ENCODE results near the gene HYAL2. TPM values are rescaled to one million over a fixed set of nuclear protein-coding genes. Genes with fewer than 3 reads are reported as not detected.

HYAL2 gene
- total RNA-seq, 1 experiment from 2014 or later = 12.6 TPM

DNA sequence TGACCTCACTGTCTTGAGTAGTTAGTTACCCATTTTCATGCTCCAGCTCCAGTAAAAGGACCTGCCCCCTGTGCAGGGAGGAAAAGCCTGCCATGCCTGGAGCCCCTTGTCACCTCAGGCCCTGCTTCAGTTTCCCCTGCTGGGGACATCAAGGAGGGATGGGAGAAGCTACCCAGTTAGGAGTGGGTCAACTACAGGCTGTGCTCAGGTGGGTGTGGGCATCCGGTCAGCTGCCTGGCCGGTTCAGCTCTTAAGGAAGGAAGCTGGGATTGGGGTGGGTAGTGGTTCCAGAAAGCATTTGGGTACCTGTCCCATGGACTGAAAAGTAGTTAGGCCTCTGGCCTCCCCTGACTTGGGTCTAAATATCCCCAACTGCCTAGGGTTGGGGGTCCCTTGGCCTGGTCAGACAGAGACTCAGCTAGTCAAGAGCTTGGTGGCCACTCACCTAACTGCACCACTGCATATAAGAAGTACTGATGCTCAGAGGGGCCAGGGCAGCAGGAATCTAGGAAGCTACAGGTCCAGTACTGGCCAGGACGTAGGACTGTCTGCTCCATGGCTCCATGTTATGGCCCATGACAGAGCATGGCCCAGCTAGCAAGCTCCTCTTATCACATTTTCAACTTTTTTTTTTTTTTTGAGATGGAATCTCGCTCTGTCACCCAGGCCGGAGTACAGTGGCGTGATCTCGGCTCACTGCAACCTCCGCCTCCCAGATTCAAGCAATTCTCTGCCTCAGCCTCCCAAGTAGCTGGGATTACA is 43.1 kb downstream of the HYAL2 start:
- Mint-ChIP-seq H3K27ac (ENCODE audit: low read depth, unreplicated experiment) (no peak overlapping the region), H3K9me3 (ENCODE audit: unreplicated experiment) (no peaks in the 10 kb centered on the region), H3K4me3 (ENCODE audit: unreplicated experiment) (no peak overlapping the region), H3K36me3 (ENCODE audit: insufficient read depth, unreplicated experiment) (peaks cover 18% of the 10 kb centered on the region), H3K27me3 (ENCODE audit: insufficient read depth, unreplicated experiment) (no peaks in the 10 kb centered on the region), H3K4me1 (ENCODE audit: insufficient read depth, unreplicated experiment) (peaks cover 4% of the 10 kb centered on the region)
- DNase-seq (ENCODE audit: unreplicated experiment) = no peak
- CTCF ChIA-PET = interaction anchor here (0.7 to 1.7 kb wide), 5 partner anchors 10 to 54 kb away, joined by 4 to 8 read pairs (median 5); no protein-coding TSS in a partner anchor
- intact Hi-C loops (cut with micrococcal nuclease) = no loop called here
- TF ChIP-seq, protein P1, sequence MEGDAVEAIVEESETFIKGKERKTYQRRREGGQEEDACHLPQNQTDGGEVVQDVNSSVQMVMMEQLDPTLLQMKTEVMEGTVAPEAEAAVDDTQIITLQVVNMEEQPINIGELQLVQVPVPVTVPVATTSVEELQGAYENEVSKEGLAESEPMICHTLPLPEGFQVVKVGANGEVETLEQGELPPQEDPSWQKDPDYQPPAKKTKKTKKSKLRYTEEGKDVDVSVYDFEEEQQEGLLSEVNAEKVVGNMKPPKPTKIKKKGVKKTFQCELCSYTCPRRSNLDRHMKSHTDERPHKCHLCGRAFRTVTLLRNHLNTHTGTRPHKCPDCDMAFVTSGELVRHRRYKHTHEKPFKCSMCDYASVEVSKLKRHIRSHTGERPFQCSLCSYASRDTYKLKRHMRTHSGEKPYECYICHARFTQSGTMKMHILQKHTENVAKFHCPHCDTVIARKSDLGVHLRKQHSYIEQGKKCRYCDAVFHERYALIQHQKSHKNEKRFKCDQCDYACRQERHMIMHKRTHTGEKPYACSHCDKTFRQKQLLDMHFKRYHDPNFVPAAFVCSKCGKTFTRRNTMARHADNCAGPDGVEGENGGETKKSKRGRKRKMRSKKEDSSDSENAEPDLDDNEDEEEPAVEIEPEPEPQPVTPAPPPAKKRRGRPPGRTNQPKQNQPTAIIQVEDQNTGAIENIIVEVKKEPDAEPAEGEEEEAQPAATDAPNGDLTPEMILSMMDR (IDR thresholded peaks at IDR 0.05; ENCODE audit: unreplicated experiment) = no peak
- POLR2A ChIA-PET = interaction anchor here (0.5 to 2.1 kb wide), 3 partner anchors 13 to 35 kb away, joined by 3 to 7 read pairs (median 3); partner anchors contain the start of gene IFRD2
- no TSS peak for BruUV-seq (replicated peaks)

DNA sequence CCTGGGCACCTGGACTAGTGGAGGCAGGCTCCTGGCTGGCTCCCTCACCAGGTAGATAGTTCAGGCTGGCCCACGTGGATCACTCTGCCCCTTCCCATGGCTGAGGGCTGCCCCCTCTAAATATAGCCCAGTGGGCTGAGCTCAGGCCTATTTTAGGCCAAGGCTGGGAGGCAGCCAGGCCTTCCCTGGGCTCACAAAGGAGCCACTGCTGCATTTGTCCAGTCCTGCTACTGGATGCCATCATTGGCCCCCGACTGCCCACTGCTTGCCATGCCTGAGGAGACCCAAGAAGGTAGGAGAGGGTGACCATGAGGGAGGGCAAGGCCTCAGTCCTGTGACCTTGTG is 43.7 kb downstream of the HYAL2 start, which contains the start of gene LSMEM2:
TSS of gene LSMEM2 (plus strand) at position 208 of the 345 bp plus-strand sequence. CDS start at position 235, 27 bp downstream.
- intact Hi-C loops (cut with micrococcal nuclease) = no loop called here
- Mint-ChIP-seq H3K27ac (ENCODE audit: low read depth, unreplicated experiment) (no peak within 1 kb of the TSS), H3K27me3 (ENCODE audit: insufficient read depth, unreplicated experiment) (no peaks in the 10 kb centered on the region), H3K9me3 (ENCODE audit: unreplicated experiment) (no peaks in the 10 kb centered on the region), H3K4me1 (ENCODE audit: insufficient read depth, unreplicated experiment) (peaks cover 9% of the 10 kb centered on the region), H3K4me3 (ENCODE audit: unreplicated experiment) (no peak within 1 kb of the TSS), H3K36me3 (ENCODE audit: insufficient read depth, unreplicated experiment) (peaks cover 14% of the 10 kb centered on the region)
- TF ChIP-seq, protein P1 (IDR thresholded peaks at IDR 0.05; ENCODE audit: unreplicated experiment) = no peak
- DNase-seq (ENCODE audit: unreplicated experiment) = no peak
- CTCF ChIA-PET = interaction anchor here (0.7 to 1.4 kb wide), 5 partner anchors 10 to 87 kb away, joined by 3 to 5 read pairs (median 4); no protein-coding TSS in a partner anchor
- POLR2A ChIA-PET = interaction anchor here (0.5 to 2.1 kb wide), 3 partner anchors 13 to 35 kb away, joined by 3 to 7 read pairs (median 3); partner anchors contain the start of gene IFRD2
- no TSS peak for BruUV-seq (replicated peaks)

DNA sequence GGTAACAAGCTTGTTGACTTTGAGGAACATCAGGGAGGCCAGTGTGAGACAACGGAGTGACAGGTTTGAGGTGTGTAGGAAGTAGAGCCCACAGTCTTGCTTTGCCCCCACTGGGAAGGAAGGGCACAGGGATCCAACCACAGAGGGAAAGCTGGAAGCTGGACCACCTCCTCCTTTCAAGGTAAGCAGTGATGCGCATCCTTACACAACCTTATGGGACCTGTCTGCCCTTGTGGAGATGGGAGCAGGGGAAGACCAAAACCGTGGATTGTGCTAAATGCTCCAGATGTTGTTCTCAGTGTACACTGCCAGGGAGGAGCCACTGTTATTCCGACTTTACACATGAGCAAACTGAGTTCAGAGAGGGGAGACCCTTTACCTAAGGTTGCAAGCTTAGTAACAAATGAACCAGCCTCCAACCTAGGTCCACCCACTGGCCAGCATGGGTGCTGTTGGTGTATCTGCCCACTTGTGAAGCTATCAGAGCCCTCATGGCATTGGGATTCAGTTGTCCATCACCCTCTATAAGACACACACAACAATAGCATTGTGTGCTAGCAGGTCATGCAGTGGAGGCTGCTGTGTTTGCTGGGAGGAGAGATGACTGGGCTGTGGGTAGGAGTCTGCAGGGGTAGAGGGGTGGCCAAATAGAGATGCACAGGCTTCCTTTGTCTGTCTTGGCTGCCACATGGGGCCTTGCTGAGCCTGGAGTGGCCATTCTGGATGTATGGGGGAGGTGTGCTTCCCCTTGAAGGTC is 44.2 kb downstream of the HYAL2 start:
- Mint-ChIP-seq H3K27me3 (ENCODE audit: insufficient read depth, unreplicated experiment) (no peaks in the 10 kb centered on the region), H3K4me1 (ENCODE audit: insufficient read depth, unreplicated experiment) (peaks cover 9% of the 10 kb centered on the region), H3K9me3 (ENCODE audit: unreplicated experiment) (no peaks in the 10 kb centered on the region), H3K27ac (ENCODE audit: low read depth, unreplicated experiment) (no peak overlapping the region), H3K36me3 (ENCODE audit: insufficient read depth, unreplicated experiment) (peaks cover 14% of the 10 kb centered on the region), H3K4me3 (ENCODE audit: unreplicated experiment) (no peak overlapping the region)
- POLR2A ChIA-PET = interaction anchor here (1.1 to 2.1 kb wide), 2 partner anchors 14 to 18 kb away, joined by 3 to 7 read pairs; partner anchors contain the start of gene IFRD2
- no TSS peak for BruUV-seq (replicated peaks)
- no peak for DNase-seq (ENCODE audit: unreplicated experiment)
- CTCF ChIA-PET = interaction anchor here (0.7 to 1.3 kb wide), 5 partner anchors 14 to 294 kb away, joined by 3 to 4 read pairs (median 4); partner anchors contain the start of genes HYAL3 and NAA80
- TF ChIP-seq, protein P1 (IDR thresholded peaks at IDR 0.05; ENCODE audit: unreplicated experiment) = no peak
- intact Hi-C loops (cut with micrococcal nuclease) = no loop called here

DNA sequence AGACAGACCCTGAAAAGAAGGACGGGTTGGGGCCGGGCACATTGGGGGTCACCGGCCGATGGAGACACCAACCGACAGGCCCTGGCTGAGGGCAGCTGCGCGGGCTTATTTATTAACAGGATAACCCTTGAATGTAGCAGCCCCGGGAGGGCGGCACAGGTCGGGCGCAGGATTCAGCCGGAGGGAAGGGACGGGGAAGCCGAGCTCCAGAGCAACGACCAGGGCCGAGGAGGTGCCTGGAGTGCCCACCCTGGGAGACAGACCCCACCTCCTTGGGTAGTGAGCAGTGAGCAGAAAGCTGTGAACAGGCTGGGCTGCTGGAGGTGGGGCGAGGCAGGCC is 45.8 kb downstream of the HYAL2 start:
- no peaks in the 10 kb centered on the region for H3K27me3 Mint-ChIP-seq (ENCODE audit: insufficient read depth, unreplicated experiment)
- no peaks in the 10 kb centered on the region for H3K9me3 Mint-ChIP-seq (ENCODE audit: unreplicated experiment)
- peaks cover 14% of the 10 kb centered on the region for H3K4me1 Mint-ChIP-seq (ENCODE audit: insufficient read depth, unreplicated experiment)
- peaks cover 14% of the 10 kb centered on the region for H3K36me3 Mint-ChIP-seq (ENCODE audit: insufficient read depth, unreplicated experiment)
- H3K27ac Mint-ChIP-seq (ENCODE audit: low read depth, unreplicated experiment) = no peak overlapping the region
- TF ChIP-seq, protein P1 (IDR thresholded peaks at IDR 0.05; ENCODE audit: unreplicated experiment) = no peak
- intact Hi-C loops (cut with micrococcal nuclease) = no loop called here
- no peak overlapping the region for H3K4me3 Mint-ChIP-seq (ENCODE audit: unreplicated experiment)
- BruUV-seq (replicated peaks) = no TSS peak
- ChIA-PET CTCF (interaction anchor here (0.6 to 1.1 kb wide), 3 partner anchors 18 to 50 kb away, joined by 4 to 5 read pairs (median 4); no protein-coding TSS in a partner anchor), POLR2A (interaction anchor here (1.0 kb wide), 1 partner anchor 17 kb away, joined by 3 read pairs; no protein-coding TSS in a partner anchor)
- DNase-seq (ENCODE audit: unreplicated experiment) = no peak
